ENCODE data around the gene SCD5.

Gene SCD5

GRCh38 chr4:82583897-82584587, 214.6 kb downstream of the SCD5 start:
- FAIRE-seq: no peak

DNA sequence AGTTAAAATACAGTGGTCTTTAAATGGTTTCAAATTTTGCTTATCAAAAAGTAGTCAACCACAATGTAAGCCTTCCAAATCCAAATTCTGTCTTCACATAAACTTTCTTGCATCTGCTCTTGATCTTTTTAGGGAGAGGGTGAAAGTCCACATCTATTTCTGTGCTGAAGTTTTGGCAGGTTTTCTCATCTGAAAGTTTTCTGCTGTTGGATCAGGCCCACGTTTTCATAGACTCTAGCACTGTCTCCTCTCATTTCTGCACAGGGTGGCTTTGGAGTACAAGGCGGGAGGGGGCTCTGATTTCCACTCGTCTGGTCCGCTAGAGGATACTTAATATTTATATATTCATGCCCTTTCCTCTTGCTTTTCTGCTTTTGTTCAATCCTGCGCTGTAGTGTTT, 218.7 kb downstream of the SCD5 start:
- no peak for FAIRE-seq
